Measurements from ENCODE around the gene PSMA7.
"Not testable (repeated sequence)": the region's sequence is repeated elsewhere in the genome, so short reads cannot be mapped to it uniquely, and the experiment has no call there.

PSMA7 gene

GRCh38 chr20:62151835-62152364 lies 8.7 kb upstream of the PSMA7 start:
- no peak for DNase-seq

- DNase-seq: no peak
These were observed 8.0 kb upstream of the PSMA7 start for GRCh38 chr20:62151225-62151624.

GRCh38 chr20:62150310-62150575 lies 7.0 kb upstream of the PSMA7 start:
- DNase-seq: no peak

GRCh38 chr20:62149532-62150309 lies 6.5 kb upstream of the PSMA7 start:
- no peak for DNase-seq

- DNase-seq: no peak
These were observed 5.7 kb upstream of the PSMA7 start for GRCh38 chr20:62148908-62149314.

GRCh38 chr20:62148383-62148782 lies 5.2 kb upstream of the PSMA7 start:
- DNase-seq: not testable (repeated sequence)

GRCh38 chr20:62147528-62147927 lies 4.3 kb upstream of the PSMA7 start:
- no peak for DNase-seq

GRCh38 chr20:62147125-62147524 lies 3.9 kb upstream of the PSMA7 start:
- no peak for DNase-seq

GRCh38 chr20:62146019-62146755 lies 3.0 kb upstream of the PSMA7 start:
- DNase-seq: no peak

- DNase-seq: no peak
These were observed 2.5 kb upstream of the PSMA7 start for GRCh38 chr20:62145688-62146018.

GRCh38 chr20:62143957-62144825 lies 997 bp upstream of the PSMA7 start:
- no peak for DNase-seq

GRCh38 chr20:62142252-62143080 lies 728 bp downstream of the PSMA7 start:
- no peak for DNase-seq

- no peak for DNase-seq
These were observed 1.6 kb downstream of the PSMA7 start for GRCh38 chr20:62141397-62142251.

GRCh38 chr20:62141043-62141396 lies 2.2 kb downstream of the PSMA7 start:
- DNase-seq: no peak

- no peak for DNase-seq
These were observed 3.6 kb downstream of the PSMA7 start for GRCh38 chr20:62139636-62140035.

GRCh38 chr20:62138912-62139311 lies 4.3 kb downstream of the PSMA7 start:
- no peak for DNase-seq

GRCh38 chr20:62138204-62138543 lies 5.0 kb downstream of the PSMA7 start:
- DNase-seq: no peak

- DNase-seq: no peak
These were observed 5.6 kb downstream of the PSMA7 start for GRCh38 chr20:62137478-62138203.

GRCh38 chr20:62137092-62137384 lies 6.2 kb downstream of the PSMA7 start:
- DNase-seq: no peak

GRCh38 chr20:62136283-62137091 lies 6.7 kb downstream of the PSMA7 start:
- peak; percentile 67 for DNase-seq
